Endothelial cell (in vitro differentiated cells): ENCODE data around the gene NOL7. TPM values are rescaled to one million over a fixed set of nuclear protein-coding genes. Genes with fewer than 3 reads are reported as not detected.
A peak's percentile ranks its signal among the peaks of the same experiment; 100 is the strongest.

Source experiments
- DNase-seq: peaks from one replicate; pipeline ENCODE4 v3.0.0; 2021; ENCODE audit warnings: low spot score
- H3K27ac Mint-ChIP-seq: one replicate; pipeline ENCODE4 v1.8.0; 2021; ENCODE audit warnings: mixed read lengths, inconsistent platforms; ENCODE audit not compliant: unreplicated experiment
- H3K27me3 Mint-ChIP-seq: one replicate; pipeline ENCODE4 v1.8.0; 2021; ENCODE audit warnings: mild to moderate bottlenecking, moderate library complexity, mixed read lengths, inconsistent platforms; ENCODE audit not compliant: unreplicated experiment
- H3K36me3 Mint-ChIP-seq: one replicate; pipeline ENCODE4 v1.8.0; 2021; ENCODE audit warnings: mild to moderate bottlenecking, low read depth, mixed read lengths, inconsistent platforms; ENCODE audit not compliant: unreplicated experiment
- H3K4me1 Mint-ChIP-seq: one replicate; pipeline ENCODE4 v1.8.0; 2021; ENCODE audit warnings: mild to moderate bottlenecking, mixed read lengths, inconsistent platforms; ENCODE audit not compliant: unreplicated experiment
- H3K4me3 Mint-ChIP-seq: one replicate; pipeline ENCODE4 v1.8.0; 2021; ENCODE audit warnings: mild to moderate bottlenecking, mixed read lengths, inconsistent platforms; ENCODE audit not compliant: unreplicated experiment
- H3K9me3 Mint-ChIP-seq: one replicate; pipeline ENCODE4 v1.8.0; 2021; ENCODE audit warnings: mixed read lengths, inconsistent platforms; ENCODE audit not compliant: unreplicated experiment
- CTCF ChIP-seq: fragments of 200-600 bp; sonication (generic); IDR thresholded peaks from one replicate; pipeline ENCODE4 v1.5.0; 2021; ENCODE audit warnings: antibody characterized with exemption; ENCODE audit not compliant: unreplicated experiment
- total RNA-seq: library from RNA; stranded (reverse); fragmentation: NEBNext Ultra II Directional; extraction: Animal tissue kit (Norgen Biotek cat#: 25700); gene quantifications from one replicate; pipeline ENCODE4 v1.2.1, GENCODE V29; 2021; ENCODE audit not compliant: unreplicated experiment

NOL7 gene
- total RNA-seq, 1 donor from 2014 or later = 43.5 TPM

GRCh38 chr6:13641315-13641714 is 26.2 kb downstream of the NOL7 start:
- Mint-ChIP-seq H3K27ac (no peak overlapping the region), H3K4me3 (no peak overlapping the region), H3K9me3 (no peaks in the 10 kb centered on the region), H3K27me3 (peaks cover 1% of the 10 kb centered on the region), H3K4me1 (peaks cover 22% of the 10 kb centered on the region), H3K36me3 (peaks cover 26% of the 10 kb centered on the region)
- DNase-seq = no peak
- TF ChIP-seq CTCF = no peak

DNA sequence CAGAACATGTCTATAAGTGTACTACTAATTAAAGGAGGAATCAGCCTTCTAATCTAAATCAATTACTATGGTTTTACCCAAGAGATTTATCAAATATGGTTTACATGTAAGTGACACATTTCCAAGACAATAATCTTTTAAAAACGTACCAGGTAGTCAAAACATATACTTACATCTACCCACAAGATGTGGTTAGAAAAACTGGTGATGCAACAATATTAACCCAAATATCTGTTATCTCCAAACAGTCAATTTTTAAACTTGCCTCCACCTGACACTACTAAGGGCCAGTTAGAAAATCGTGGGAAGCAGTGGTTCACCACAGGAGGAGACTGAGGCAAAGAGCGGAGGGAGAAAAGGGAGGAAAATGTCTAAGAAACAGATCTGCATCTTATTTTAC is 28.0 kb downstream of the NOL7 start:
- TF ChIP-seq CTCF = no peak
- DNase-seq = no peak
- H3K27ac Mint-ChIP-seq = no peak overlapping the region
- H3K4me1 Mint-ChIP-seq = peaks cover 5% of the 10 kb centered on the region
- H3K4me3 Mint-ChIP-seq = peak overlapping the region; percentile 31
- peaks cover 23% of the 10 kb centered on the region for H3K36me3 Mint-ChIP-seq
- peaks cover 1% of the 10 kb centered on the region for H3K27me3 Mint-ChIP-seq
- no peaks in the 10 kb centered on the region for H3K9me3 Mint-ChIP-seq

DNA sequence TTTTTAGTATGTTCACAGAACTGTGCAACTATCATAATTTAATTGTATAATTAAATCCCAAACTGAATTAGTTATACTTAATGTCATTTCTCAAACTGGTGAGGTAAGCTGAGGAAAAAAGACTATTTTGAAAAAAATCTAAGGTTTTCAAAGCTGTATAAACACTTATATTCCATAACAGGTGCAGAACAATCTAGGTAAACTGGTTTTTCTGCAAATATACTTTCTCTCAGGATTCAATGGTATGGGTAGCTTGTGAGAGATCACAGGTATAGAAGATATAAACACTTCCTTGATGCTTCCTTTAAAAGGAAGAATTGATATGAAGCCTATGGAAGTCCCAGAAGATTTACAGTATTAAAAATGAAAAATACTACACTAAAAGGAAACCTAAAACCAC is 33.7 kb downstream of the NOL7 start:
- DNase-seq = no peak
- no peak for TF ChIP-seq CTCF
- no peak overlapping the region for H3K27ac Mint-ChIP-seq
- no peak overlapping the region for H3K4me3 Mint-ChIP-seq
- peaks cover 13% of the 10 kb centered on the region for H3K36me3 Mint-ChIP-seq
- no peaks in the 10 kb centered on the region for H3K27me3 Mint-ChIP-seq
- H3K4me1 Mint-ChIP-seq = peaks cover 4% of the 10 kb centered on the region
- H3K9me3 Mint-ChIP-seq = no peaks in the 10 kb centered on the region

DNA sequence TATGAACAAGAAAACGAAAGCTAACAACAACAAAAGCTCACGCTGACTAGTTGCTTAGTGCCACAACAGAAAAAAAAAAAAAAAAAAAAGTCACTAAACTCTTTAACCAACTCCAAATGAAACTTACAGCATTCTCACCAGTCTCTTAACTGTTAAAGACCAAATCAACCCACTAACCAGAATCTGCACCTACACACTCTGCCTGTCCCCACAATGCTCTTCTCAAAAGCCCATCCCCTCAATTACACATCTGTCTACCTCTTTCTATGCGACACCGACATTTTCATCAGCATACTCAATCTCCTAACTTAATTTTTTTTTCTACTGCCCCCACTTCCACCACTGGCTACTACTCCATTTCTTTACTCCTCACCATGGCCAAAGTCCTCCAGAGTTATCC is 34.3 kb downstream of the NOL7 start:
- H3K36me3 Mint-ChIP-seq = peaks cover 13% of the 10 kb centered on the region
- no peak overlapping the region for H3K4me3 Mint-ChIP-seq
- peaks cover 4% of the 10 kb centered on the region for H3K4me1 Mint-ChIP-seq
- no peaks in the 10 kb centered on the region for H3K9me3 Mint-ChIP-seq
- no peak for DNase-seq
- no peak overlapping the region for H3K27ac Mint-ChIP-seq
- no peak for TF ChIP-seq CTCF
- H3K27me3 Mint-ChIP-seq = no peaks in the 10 kb centered on the region

GRCh38 chr6:13653296-13653695 is 38.2 kb downstream of the NOL7 start:
- TF ChIP-seq CTCF = no peak
- Mint-ChIP-seq H3K4me3 (no peak overlapping the region), H3K4me1 (peaks cover 4% of the 10 kb centered on the region), H3K36me3 (peaks cover 5% of the 10 kb centered on the region), H3K9me3 (no peaks in the 10 kb centered on the region), H3K27me3 (no peaks in the 10 kb centered on the region), H3K27ac (no peak overlapping the region)
- DNase-seq = no peak
